Measurements from ENCODE around the gene PRM2. TPM values are rescaled to one million over a fixed set of nuclear protein-coding genes. Genes with fewer than 3 reads are reported as not detected.

Gene PRM2
- total and polyA plus RNA-seq, 7 donors, result not detected

DNA sequence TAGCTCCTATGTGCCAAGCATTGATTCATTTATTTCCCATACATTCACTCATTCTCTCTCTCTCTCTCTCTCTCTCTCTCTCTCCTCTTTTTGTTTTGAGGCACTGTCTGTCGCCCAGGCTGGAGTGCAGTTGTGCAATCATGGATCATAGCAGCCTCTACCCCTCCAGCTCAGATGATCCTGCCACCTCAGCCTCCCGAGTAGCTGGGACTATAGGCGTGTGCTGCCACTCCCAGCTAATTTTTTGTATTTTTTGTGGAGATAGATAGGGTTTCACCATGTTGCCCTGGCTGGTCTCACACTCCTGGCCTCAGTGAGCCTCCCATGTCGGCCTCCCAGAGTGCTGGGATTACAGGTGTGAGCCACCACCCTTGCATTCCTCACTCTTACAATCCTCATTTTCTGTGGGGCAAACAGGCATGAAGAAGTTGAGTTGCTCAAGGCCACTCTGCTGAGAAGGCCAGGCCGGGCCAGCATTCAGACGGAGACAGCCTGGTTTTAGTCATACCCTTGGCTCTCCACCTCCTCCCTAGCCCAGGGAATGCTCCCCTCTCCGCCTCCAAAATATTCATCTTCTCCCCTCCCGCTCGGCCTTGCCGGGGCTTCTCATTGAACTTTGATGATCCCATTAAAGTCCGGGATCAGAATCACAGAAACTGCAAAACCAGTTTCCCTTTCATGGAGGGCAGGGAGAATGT is 765 bp upstream of the PRM2 start:
- H3K27me3 ChIP-seq (ENCODE audit: insufficient read depth in 3 of 3, low read length in 2 of 3), result no peaks in the 10 kb centered on the region
- H3K4me1 ChIP-seq, result no peaks in the 10 kb centered on the region
- ATAC-seq (no peak), DNase-seq (no peak)
- intact Hi-C loops (cut with DNase I), result no loop called here
- no peaks in the 10 kb centered on the region for H3K9me3 ChIP-seq
- WGBS, 3 donors, result 83 to 88% (median 83%) methylated on average over 11 of the region's 11 CpGs
- H3K4me3 ChIP-seq, result no peak overlapping the region
- TF ChIP-seq, protein P1, sequence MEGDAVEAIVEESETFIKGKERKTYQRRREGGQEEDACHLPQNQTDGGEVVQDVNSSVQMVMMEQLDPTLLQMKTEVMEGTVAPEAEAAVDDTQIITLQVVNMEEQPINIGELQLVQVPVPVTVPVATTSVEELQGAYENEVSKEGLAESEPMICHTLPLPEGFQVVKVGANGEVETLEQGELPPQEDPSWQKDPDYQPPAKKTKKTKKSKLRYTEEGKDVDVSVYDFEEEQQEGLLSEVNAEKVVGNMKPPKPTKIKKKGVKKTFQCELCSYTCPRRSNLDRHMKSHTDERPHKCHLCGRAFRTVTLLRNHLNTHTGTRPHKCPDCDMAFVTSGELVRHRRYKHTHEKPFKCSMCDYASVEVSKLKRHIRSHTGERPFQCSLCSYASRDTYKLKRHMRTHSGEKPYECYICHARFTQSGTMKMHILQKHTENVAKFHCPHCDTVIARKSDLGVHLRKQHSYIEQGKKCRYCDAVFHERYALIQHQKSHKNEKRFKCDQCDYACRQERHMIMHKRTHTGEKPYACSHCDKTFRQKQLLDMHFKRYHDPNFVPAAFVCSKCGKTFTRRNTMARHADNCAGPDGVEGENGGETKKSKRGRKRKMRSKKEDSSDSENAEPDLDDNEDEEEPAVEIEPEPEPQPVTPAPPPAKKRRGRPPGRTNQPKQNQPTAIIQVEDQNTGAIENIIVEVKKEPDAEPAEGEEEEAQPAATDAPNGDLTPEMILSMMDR (IDR thresholded peaks at IDR 0.05), result no peak
- no peaks in the 10 kb centered on the region for H3K36me3 ChIP-seq (ENCODE audit: insufficient read depth in 1 of 2, low read depth in 1 of 2)
- no peak overlapping the region for H3K27ac ChIP-seq

GRCh38 chr16:11274964-11275363 is 1.3 kb downstream of the PRM2 start:
- no peaks in the 10 kb centered on the region for H3K4me1 ChIP-seq
- no peaks in the 10 kb centered on the region for H3K27me3 ChIP-seq (ENCODE audit: insufficient read depth in 3 of 3, low read length in 2 of 3)
- WGBS, 3 donors, result 88 to 96% (median 91%) methylated on average over 7 of the region's 7 CpGs
- H3K9me3 ChIP-seq, result no peaks in the 10 kb centered on the region
- no peak for DNase-seq
- H3K36me3 ChIP-seq (ENCODE audit: insufficient read depth in 1 of 2, low read depth in 1 of 2), result no peaks in the 10 kb centered on the region
- no peak overlapping the region for H3K4me3 ChIP-seq
- TF ChIP-seq, protein P1 (IDR thresholded peaks at IDR 0.05), result no peak
- no peak overlapping the region for H3K27ac ChIP-seq
- intact Hi-C loops (cut with DNase I), result no loop called here
- no peak for ATAC-seq

DNA sequence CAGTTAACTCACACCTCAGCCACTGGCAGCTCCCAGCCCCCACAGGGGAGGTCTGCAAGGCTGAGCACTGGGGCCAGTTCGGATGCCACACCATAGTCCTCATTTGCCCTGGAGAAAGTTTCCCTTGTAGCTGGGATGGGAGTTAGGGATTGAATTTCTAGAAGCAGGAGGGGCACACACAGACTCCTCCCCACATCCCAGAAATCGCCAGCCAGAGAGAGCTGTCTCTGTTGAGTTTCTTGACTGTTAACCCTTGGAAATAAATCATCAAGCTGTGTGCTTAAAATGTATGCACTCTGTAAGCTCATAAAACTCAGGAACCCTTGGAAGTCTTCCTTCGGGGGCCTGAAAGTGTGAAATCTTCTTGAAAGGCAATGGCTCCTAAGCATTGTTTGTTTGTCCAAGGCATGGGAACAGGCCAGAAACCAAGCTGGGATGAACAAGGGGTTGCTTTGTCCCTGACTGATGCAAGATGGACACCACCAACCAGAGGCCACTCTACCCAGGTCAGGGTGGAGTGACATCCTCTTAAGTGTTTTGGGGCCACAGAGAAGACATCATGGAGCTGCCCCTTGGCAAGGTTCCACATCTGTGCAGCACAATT is 2.5 kb downstream of the PRM2 start:
- Histone ChIP-seq H3K9me3 (no peaks in the 10 kb centered on the region), H3K4me3 (no peak overlapping the region), H3K36me3 (ENCODE audit: insufficient read depth in 1 of 2, low read depth in 1 of 2) (no peaks in the 10 kb centered on the region), H3K27me3 (ENCODE audit: insufficient read depth in 3 of 3, low read length in 2 of 3) (no peaks in the 10 kb centered on the region), H3K4me1 (no peaks in the 10 kb centered on the region), H3K27ac (no peak overlapping the region)
- TF ChIP-seq, protein P1 (IDR thresholded peaks at IDR 0.05), result no peak
- ATAC-seq (no peak), DNase-seq (no peak)
- intact Hi-C loops (cut with DNase I), result no loop called here
- WGBS, 3 donors, result 52 to 55% (median 54%) methylated on average over 3 of the region's 3 CpGs

- intact Hi-C loops (cut with DNase I), result no loop called here
- Histone ChIP-seq H3K36me3 (ENCODE audit: insufficient read depth in 1 of 2, low read depth in 1 of 2) (no peaks in the 10 kb centered on the region), H3K4me1 (no peaks in the 10 kb centered on the region), H3K27ac (no peak within 1 kb of the TSS), H3K4me3 (no peak within 1 kb of the TSS), H3K9me3 (no peaks in the 10 kb centered on the region), H3K27me3 (ENCODE audit: insufficient read depth in 3 of 3, low read length in 2 of 3) (no peaks in the 10 kb centered on the region)
- no peak for ATAC-seq
- 72 to 77% (median 74%) methylated on average over 30 of the region's 30 CpGs for WGBS, 3 donors
- TF ChIP-seq, protein P1 (IDR thresholded peaks at IDR 0.05), result no peak
- no peak for DNase-seq
Measured at GRCh38 chr16:11272921-11273720, 3.2 kb downstream of the PRM2 start, which contains the start of gene PRM3. Gene PRM3 (minus strand): TSS chr16:11273629. CDS start chr16:11273595, 34 bp downstream.

All from psoas muscle (tissue), 8 donors.